ENCODE measurements around the gene GNB5. TPM values are rescaled to one million over a fixed set of nuclear protein-coding genes. Genes with fewer than 3 reads are reported as not detected.

GNB5 gene
- total RNA-seq, 1 experiment from 2014 or later, result 47.5 TPM

GRCh38 chr15:52207191-52207590 lies 16.0 kb upstream of the GNB5 start:
- DNase-seq (ENCODE audit: low read depth), result no peak

DNA sequence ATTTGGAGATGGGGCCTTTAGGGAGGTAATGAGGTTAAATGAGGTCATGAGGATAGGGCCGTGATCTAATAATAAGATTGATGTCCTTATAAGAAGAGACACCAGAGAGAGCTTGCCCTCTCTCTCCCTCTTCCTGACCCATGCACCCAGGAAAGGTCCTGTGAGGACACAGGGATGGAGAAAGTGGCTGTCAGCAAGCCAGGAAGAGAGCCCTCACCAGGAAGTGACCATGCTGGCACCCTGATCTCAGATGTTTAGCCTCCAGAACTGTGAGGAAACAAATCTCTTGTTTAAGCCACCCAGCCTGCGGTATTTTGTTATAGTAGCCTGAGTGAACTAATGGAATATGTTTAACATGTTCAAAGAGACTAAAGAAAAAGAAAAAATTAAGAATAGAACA lies 15.3 kb upstream of the GNB5 start:
- DNase-seq (ENCODE audit: low read depth), result peak; percentile 5

DNA sequence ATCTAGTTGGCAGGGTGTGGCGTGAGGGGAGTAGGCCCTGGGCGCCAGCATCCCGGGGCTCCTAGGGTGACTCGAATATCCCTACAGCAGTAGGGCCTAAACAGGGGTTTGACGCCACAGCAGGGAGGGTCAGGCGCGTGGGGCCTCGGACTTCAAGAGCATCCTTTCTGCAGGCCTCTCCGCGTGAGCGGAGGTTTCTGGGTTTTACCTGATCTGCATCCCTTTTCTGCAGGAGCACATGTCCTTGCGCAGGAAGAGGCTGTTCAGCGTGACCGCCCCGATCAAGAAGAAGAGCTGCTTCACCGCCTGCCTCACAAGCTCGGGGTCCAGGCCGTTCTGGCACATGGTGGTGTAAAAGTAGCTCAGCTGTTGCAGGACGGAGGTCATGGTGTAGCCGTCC lies 13.5 kb upstream of the GNB5 start:
- DNase-seq (ENCODE audit: low read depth), result no peak

DNA sequence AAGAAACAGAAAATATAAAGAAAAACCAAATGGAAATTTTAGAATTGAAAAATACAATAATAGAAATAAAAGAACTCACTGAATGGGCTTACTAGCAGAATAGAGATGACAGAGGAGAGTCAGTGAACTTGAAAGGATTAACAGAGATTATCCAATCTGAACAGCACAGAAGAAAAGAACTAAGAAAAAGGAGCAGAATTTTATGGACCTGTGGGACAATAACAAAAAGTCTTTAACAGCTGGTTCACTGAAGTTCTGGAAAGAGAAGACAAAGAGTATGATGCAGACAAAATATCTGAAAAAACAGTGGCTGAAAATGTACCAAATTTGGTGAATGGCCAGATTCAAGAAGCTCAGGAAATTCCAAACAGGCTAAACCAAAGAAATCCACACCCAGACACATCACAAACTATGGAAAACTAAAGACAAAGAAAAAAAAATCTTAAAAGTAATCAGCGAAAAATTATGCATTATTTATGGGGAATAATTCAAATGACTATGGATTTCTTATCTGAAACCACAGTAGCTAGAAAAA lies 9.7 kb upstream of the GNB5 start:
- DNase-seq (ENCODE audit: low read depth), result no peak

- no peak for DNase-seq (ENCODE audit: low read depth)
Observed at GRCh38 chr15:52199271-52199670, 8.1 kb upstream of the GNB5 start.

GRCh38 chr15:52196891-52197290 lies 5.7 kb upstream of the GNB5 start:
- no peak for DNase-seq (ENCODE audit: low read depth)

- DNase-seq (ENCODE audit: low read depth), result no peak
Observed at GRCh38 chr15:52193791-52194190, 2.6 kb upstream of the GNB5 start.

GRCh38 chr15:52193321-52193720 lies 2.1 kb upstream of the GNB5 start:
- no peak for DNase-seq (ENCODE audit: low read depth)

GRCh38 chr15:52186651-52187486 lies 4.3 kb downstream of the GNB5 start:
- DNase-seq (ENCODE audit: low read depth), result no peak

DNA sequence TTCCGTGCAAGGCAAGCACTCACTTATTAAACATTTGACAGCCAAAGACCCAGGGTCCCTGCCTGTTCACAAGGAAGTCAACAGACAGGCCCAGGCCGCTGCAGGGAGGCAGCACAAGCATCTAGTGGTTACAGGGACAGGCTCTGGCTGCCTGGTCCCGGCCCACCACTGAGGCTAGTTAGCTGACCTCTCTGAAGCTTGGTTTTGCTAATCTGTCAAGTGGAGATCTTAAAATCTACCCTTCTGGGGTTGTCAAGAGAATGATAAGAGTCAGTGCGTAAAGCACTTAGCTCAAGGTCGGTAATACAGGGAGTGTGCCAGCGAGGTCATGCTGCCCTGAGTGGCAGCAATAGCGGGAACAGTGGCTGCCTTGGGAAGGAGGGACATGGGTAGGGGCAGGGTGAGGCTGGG lies 6.0 kb downstream of the GNB5 start:
- DNase-seq (ENCODE audit: low read depth), result no peak

- DNase-seq (ENCODE audit: low read depth), result no peak
Observed at GRCh38 chr15:52184721-52185120, 6.5 kb downstream of the GNB5 start.

DNA sequence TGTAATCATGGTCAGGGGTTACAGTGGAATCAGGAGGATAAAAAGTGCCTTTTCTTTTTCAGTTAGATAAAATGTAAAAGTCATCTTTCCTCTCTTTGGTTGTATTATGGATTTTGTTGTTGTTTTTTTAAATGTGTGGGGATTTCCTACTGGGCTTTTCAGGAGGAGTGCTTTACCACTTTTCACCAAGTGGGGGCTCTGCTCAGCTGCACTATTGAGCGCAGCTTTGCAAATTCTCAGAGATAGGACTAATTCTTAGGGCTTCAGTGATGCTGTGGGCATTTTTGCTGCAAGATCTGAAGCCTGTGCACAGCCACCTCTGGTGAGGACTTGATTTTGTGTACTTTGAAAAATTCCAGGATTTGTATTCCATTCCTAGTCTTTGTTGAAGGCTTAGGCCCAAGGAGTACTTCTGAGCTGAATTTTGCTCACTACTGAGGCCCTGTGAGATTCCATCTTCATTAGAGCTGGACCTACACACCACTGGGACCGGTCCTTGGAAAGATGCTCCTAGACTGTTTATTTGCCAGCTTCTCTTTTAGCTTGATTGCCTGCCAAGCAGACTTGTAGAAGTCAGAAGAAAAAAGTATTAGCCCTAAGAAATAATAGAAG lies 7.5 kb downstream of the GNB5 start:
- peak; percentile 25 for DNase-seq (ENCODE audit: low read depth)

GRCh38 chr15:52181938-52182780 lies 9.0 kb downstream of the GNB5 start:
- DNase-seq (ENCODE audit: low read depth), result peak; percentile 7

DNA sequence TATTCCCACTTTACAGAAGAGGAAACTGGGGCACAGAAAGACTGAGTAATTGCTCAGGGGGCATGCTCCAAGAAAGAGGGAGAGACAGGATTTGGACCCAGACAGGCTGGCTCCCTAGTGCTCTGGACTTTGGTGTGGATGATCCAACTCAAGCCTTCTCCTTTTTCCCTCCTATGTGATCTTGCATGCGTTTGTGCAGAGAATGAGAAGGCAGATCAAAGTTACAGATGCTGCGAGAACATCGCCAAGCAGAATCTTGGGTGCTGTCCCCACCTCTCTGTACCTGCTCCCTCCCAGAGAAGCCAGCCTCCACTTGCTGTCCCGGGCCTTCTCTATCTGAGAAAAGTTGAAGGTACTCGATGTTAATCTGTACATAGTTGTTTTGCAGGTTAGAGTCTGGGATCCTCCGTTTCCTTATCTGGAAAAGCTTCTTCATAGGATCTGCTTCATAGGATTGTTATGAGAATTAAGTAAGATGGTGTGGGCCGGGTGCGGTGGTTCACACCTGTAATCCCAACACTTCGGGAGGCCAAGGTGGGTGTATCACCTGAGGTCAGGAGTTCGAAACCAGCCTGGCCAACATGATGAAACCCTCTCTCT lies 10.2 kb downstream of the GNB5 start:
- no peak for DNase-seq (ENCODE audit: low read depth)

- no peak for DNase-seq (ENCODE audit: low read depth)
Observed at GRCh38 chr15:52180196-52180835, 10.9 kb downstream of the GNB5 start.

DNA sequence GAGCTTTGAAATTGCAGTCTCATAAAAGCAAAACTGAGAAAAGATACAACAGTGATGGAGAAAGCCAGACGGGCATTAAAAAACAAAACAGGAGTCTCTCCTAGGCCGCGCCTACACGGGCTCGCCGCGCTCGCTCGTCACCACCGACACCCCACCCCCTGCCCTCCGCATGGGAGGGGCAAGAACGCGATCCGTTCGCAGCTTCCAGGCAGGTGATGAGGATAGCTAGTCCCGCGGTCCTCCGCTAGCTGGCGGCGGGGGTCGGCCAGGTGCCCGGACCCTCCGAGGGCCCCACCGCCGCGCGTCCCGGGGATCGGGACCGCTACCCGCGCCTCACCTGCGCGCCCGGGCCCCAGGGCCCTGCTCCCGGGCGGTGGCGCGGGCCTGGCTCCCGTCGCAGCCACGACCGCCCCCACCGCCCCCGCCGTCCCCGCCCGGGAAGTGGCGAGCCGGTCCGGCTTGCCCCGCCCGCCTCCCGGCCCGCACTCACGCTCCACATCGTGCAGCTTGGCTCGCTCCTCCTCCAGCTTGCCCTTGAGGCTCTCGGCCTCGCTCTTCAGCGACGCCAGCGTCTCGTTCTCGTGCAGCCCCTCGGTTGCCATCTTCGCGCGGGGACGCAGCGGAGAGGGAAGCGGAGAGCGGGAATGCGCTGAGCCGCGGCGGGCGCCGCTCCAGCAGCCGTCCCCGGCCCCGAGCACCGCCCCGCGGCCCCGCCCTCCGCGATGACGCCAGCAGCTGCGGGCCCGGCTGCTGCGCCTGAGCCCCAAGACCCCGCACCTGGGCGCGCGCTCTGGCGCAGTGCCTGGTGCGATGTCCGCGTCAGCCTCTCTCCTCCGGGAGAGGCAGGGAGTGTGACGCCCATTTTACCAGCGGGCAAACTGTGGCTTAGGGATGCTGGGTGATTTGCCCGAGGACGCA lies 11.7 kb downstream of the GNB5 start:
- peak; percentile 81 for DNase-seq (ENCODE audit: low read depth)

DNA sequence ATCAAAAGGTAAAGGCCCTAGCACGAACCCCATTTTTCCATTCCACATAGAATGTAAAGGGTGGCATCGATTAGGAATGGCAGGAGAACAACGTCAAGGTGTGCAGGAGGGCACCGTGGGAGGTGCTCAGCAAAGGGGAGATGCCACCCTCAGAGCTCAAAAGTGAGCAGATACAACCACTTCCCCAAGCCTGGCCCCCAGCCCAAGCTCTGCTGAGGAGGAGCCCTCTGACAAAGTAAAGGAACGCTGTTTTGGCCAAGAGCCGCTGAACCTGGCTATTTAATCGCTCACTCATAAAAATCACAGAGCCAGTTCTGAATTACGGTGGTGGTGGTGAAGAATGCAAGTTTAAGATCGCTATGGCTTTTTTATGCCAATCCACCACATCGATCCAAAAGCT lies 12.4 kb downstream of the GNB5 start:
- DNase-seq (ENCODE audit: low read depth), result no peak

GRCh38 chr15:52172869-52173268 lies 18.3 kb downstream of the GNB5 start:
- no peak for DNase-seq (ENCODE audit: low read depth)

- no peak for DNase-seq (ENCODE audit: low read depth)
Observed at GRCh38 chr15:52171807-52172206, 19.4 kb downstream of the GNB5 start.

GRCh38 chr15:52171386-52171785 lies 19.8 kb downstream of the GNB5 start:
- DNase-seq (ENCODE audit: low read depth), result no peak
